ENCODE results near the gene ATOX1. TPM values are rescaled to one million over a fixed set of nuclear protein-coding genes. Genes with fewer than 3 reads are reported as not detected.

ATOX1 gene
- total and polyA plus RNA-seq, 10 of the 15 experiments (the other 5 are each of a cell fraction or from before 2014, with no cell fraction given): 130 to 642 (median 245) TPM

DNA sequence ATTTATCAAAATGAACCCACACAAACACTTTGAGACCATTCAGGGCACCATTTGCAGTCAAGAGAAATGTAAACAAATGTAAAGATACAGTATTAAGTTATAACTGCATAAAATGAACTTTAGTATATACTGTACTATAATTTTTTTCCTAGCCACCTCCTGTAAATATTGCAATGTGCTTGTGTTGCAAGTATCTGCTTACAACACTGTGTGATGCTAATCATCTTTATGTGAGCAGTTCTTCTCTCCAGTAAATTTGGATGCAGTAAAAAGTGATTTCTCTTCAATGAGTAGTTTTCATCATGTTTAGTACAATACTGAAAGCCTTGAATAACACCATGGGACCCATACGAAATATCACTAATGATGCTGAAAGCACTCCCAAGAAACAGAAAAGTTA, 22.8 kb upstream of the ATOX1 start (continued):
- TF ChIP-seq, protein P1, sequence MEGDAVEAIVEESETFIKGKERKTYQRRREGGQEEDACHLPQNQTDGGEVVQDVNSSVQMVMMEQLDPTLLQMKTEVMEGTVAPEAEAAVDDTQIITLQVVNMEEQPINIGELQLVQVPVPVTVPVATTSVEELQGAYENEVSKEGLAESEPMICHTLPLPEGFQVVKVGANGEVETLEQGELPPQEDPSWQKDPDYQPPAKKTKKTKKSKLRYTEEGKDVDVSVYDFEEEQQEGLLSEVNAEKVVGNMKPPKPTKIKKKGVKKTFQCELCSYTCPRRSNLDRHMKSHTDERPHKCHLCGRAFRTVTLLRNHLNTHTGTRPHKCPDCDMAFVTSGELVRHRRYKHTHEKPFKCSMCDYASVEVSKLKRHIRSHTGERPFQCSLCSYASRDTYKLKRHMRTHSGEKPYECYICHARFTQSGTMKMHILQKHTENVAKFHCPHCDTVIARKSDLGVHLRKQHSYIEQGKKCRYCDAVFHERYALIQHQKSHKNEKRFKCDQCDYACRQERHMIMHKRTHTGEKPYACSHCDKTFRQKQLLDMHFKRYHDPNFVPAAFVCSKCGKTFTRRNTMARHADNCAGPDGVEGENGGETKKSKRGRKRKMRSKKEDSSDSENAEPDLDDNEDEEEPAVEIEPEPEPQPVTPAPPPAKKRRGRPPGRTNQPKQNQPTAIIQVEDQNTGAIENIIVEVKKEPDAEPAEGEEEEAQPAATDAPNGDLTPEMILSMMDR (IDR thresholded peaks at IDR 0.05 in 2 of 3, conservative IDR thresholded peaks at IDR 0.05 in 1 of 3; ENCODE audit: control insufficient read depth in 2 of 3, extremely low read depth in 1 of 3, insufficient read depth in 1 of 3, low read depth in 3 of 3, low read length in 3 of 3): no peak
- TF ChIP-seq, protein P2, sequence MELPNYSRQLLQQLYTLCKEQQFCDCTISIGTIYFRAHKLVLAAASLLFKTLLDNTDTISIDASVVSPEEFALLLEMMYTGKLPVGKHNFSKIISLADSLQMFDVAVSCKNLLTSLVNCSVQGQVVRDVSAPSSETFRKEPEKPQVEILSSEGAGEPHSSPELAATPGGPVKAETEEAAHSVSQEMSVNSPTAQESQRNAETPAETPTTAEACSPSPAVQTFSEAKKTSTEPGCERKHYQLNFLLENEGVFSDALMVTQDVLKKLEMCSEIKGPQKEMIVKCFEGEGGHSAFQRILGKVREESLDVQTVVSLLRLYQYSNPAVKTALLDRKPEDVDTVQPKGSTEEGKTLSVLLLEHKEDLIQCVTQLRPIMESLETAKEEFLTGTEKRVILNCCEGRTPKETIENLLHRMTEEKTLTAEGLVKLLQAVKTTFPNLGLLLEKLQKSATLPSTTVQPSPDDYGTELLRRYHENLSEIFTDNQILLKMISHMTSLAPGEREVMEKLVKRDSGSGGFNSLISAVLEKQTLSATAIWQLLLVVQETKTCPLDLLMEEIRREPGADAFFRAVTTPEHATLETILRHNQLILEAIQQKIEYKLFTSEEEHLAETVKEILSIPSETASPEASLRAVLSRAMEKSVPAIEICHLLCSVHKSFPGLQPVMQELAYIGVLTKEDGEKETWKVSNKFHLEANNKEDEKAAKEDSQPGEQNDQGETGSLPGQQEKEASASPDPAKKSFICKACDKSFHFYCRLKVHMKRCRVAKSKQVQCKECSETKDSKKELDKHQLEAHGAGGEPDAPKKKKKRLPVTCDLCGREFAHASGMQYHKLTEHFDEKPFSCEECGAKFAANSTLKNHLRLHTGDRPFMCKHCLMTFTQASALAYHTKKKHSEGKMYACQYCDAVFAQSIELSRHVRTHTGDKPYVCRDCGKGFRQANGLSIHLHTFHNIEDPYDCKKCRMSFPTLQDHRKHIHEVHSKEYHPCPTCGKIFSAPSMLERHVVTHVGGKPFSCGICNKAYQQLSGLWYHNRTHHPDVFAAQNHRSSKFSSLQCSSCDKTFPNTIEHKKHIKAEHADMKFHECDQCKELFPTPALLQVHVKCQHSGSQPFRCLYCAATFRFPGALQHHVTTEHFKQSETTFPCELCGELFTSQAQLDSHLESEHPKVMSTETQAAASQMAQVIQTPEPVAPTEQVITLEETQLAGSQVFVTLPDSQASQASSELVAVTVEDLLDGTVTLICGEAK (IDR thresholded peaks at IDR 0.05; ENCODE audit: borderline replicate concordance): no peak
- TF ChIP-seq, protein P3, sequence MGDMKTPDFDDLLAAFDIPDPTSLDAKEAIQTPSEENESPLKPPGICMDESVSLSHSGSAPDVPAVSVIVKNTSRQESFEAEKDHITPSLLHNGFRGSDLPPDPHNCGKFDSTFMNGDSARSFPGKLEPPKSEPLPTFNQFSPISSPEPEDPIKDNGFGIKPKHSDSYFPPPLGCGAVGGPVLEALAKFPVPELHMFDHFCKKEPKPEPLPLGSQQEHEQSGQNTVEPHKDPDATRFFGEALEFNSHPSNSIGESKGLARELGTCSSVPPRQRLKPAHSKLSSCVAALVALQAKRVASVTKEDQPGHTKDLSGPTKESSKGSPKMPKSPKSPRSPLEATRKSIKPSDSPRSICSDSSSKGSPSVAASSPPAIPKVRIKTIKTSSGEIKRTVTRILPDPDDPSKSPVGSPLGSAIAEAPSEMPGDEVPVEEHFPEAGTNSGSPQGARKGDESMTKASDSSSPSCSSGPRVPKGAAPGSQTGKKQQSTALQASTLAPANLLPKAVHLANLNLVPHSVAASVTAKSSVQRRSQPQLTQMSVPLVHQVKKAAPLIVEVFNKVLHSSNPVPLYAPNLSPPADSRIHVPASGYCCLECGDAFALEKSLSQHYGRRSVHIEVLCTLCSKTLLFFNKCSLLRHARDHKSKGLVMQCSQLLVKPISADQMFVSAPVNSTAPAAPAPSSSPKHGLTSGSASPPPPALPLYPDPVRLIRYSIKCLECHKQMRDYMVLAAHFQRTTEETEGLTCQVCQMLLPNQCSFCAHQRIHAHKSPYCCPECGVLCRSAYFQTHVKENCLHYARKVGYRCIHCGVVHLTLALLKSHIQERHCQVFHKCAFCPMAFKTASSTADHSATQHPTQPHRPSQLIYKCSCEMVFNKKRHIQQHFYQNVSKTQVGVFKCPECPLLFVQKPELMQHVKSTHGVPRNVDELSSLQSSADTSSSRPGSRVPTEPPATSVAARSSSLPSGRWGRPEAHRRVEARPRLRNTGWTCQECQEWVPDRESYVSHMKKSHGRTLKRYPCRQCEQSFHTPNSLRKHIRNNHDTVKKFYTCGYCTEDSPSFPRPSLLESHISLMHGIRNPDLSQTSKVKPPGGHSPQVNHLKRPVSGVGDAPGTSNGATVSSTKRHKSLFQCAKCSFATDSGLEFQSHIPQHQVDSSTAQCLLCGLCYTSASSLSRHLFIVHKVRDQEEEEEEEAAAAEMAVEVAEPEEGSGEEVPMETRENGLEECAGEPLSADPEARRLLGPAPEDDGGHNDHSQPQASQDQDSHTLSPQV (IDR thresholded peaks at IDR 0.05): no peak
- TF ChIP-seq RFX5 (IDR thresholded peaks at IDR 0.05; ENCODE audit: low read depth, low read length) (no peak), ASH2L (IDR thresholded peaks at IDR 0.05; ENCODE audit: borderline replicate concordance, low read depth) (no peak), RAD21 (IDR thresholded peaks at IDR 0.05; ENCODE audit: insufficient read depth, low read depth, low read length) (no peak), SMAD1 (IDR thresholded peaks at IDR 0.05; ENCODE audit: low read depth, partially characterized antibody) (no peak), TCF12 (IDR thresholded peaks at IDR 0.05; ENCODE audit: low read depth, low read length) (no peak), KLF5 (IDR thresholded peaks at IDR 0.05; ENCODE audit: partially characterized antibody) (no peak)
- TF ChIP-seq, protein P4, sequence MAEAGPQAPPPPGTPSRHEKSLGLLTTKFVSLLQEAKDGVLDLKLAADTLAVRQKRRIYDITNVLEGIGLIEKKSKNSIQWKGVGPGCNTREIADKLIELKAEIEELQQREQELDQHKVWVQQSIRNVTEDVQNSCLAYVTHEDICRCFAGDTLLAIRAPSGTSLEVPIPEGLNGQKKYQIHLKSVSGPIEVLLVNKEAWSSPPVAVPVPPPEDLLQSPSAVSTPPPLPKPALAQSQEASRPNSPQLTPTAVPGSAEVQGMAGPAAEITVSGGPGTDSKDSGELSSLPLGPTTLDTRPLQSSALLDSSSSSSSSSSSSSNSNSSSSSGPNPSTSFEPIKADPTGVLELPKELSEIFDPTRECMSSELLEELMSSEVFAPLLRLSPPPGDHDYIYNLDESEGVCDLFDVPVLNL (IDR thresholded peaks at IDR 0.05; ENCODE audit: low read depth, low read length): no peak
- TF ChIP-seq, protein P5, sequence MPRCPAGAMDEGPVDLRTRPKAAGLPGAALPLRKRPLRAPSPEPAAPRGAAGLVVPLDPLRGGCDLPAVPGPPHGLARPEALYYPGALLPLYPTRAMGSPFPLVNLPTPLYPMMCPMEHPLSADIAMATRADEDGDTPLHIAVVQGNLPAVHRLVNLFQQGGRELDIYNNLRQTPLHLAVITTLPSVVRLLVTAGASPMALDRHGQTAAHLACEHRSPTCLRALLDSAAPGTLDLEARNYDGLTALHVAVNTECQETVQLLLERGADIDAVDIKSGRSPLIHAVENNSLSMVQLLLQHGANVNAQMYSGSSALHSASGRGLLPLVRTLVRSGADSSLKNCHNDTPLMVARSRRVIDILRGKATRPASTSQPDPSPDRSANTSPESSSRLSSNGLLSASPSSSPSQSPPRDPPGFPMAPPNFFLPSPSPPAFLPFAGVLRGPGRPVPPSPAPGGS (IDR thresholded peaks at IDR 0.05; ENCODE audit: borderline replicate concordance, insufficient read depth, low read depth, low read length, poor library complexity, severe bottlenecking): no peak
